Heart right ventricle (tissue), 16 donors: ENCODE results near the gene TMEM63A. TPM values are rescaled to one million over a fixed set of nuclear protein-coding genes. Genes with fewer than 3 reads are reported as not detected.

Source experiments
- ATAC-seq, 8 donors: fragments of 200-7000 bp; cut with Tn5 transposase; one replicate each; pipeline ENCODE4 v1.9.1; 2020; ENCODE audit warnings: mild to moderate bottlenecking in 8 of 8, moderate library complexity in 8 of 8, moderate number of reproducible peaks in 1 of 8
- DNase-seq, 2 donors: peaks; one replicate each; pipeline ENCODE4 v3.0.0-alpha.2; 2020
- H3K27ac ChIP-seq, 10 donors: fragments of 200-600 bp; sonication (generic) in 2 of 10; one replicate each; pipeline versions ENCODE4 v1.5.0 to v1.8.0; 2020 to 2022; ENCODE audit warnings: mild to moderate bottlenecking in 3 of 10
- H3K27me3 ChIP-seq, 7 donors: fragments of 200-600 bp; one replicate each; pipeline ENCODE4 v1.8.0; 2021 to 2022; ENCODE audit warnings: mild to moderate bottlenecking in 2 of 7
- H3K36me3 ChIP-seq, 9 donors: fragments of 200-600 bp; sonication (generic) in 1 of 9; one replicate each; pipeline versions ENCODE4 v1.5.0 to v1.8.0; 2020 to 2022; ENCODE audit warnings: mild to moderate bottlenecking in 2 of 9
- H3K4me1 ChIP-seq, 9 donors: fragments of 200-600 bp; sonication (generic) in 1 of 9; one replicate each; pipeline versions ENCODE4 v1.5.0 to v1.8.0; 2020 to 2022; ENCODE audit warnings: mild to moderate bottlenecking in 4 of 9
- H3K4me3 ChIP-seq, 10 donors: fragments of 200-600 bp; sonication (generic) in 2 of 10; one replicate each; pipeline versions ENCODE4 v1.5.0 to v1.8.0; 2020 to 2022; ENCODE audit warnings: mild to moderate bottlenecking in 7 of 10, moderate library complexity in 2 of 10
- H3K9me3 ChIP-seq, 11 donors: fragments of 200-600 bp in 10 of 11; sonication (generic) in 2 of 11; one replicate each; pipeline versions ENCODE4 v1.5.0 to v1.8.0; 2013 to 2022; ENCODE audit warnings: mild to moderate bottlenecking in 2 of 11, control low read depth in 1 of 11, moderate library complexity in 1 of 11
- CTCF ChIP-seq, 9 donors: fragments of 200-600 bp; sonication (generic) in 2 of 9; IDR thresholded peaks; one replicate each; pipeline versions ENCODE4 v1.5.0 to v1.8.0; 2021 to 2022; ENCODE audit warnings: antibody characterized with exemption in 9 of 9, mild to moderate bottlenecking in 5 of 9, moderate library complexity in 1 of 9
- WGBS, 2 donors: extraction: QIAGEN DNeasy Blood & Tissue Kit; methylation state at CpG; one replicate each; pipeline ENCODE4 v1.1.7; 2013; ENCODE audit warnings: inconsistent platforms in 1 of 2; 5-methylcytosine and 5-hydroxymethylcytosine counted together
- intact Hi-C, 10 donors: fragments of 100-400 bp; cut with DNase I; formaldehyde crosslinking; loops; one replicate each; pipeline versions ENCODE4 v1.11.1 to v1.14.2; 2022
- polyA plus RNA-seq, 2 donors: library from polyadenylated mRNA; stranded (reverse); fragments of 200-250 nt; gene quantifications; one replicate each; pipeline ENCODE4 v1.2.3, GENCODE V29; 2013
- total RNA-seq, 10 donors: library from RNA; stranded (reverse); fragmentation: NEBNext Ultra II Directional in 3 of 10; extraction: Animal tissue kit (Norgen Biotek cat#: 25700) in 3 of 10; gene quantifications; one replicate each; pipeline versions ENCODE4 v1.2.1 to v1.2.4, GENCODE V29; 2021 to 2023
- donor health status: Arrhythmogenic right ventricular cardiomyopathy.
- donor health status: ischemic (EF 13 %, LVEDD 7.1; RV severe dilation, severe dysfunction).
- donor health status: healthy with polysubstance abuse.
- donor health status: DM: no; HTN: yes; CAD: no.
- donor health status: DM: no; HTN: no; CAD: no.
- donor health status: ischemic (EF 25% LVEDD 6.9; RV normal size, moderate dysfunction).
- donor health status: ischemic (EF 25% LVEDD 5.7; RV mildly dilated, moderate dysfunction).
- donor health status: healthy.
- donor health status: DM: yes; HTN: yes; CAD: no.
- donor health status: Ischemic cardiomyopathy.
- donor health status: ischemic (EF 35%, LVEDD 5.7; RV mildly dilated, moderate dysfunction).
- donor health status: nonischemic (EF 11% LVEDD 7.7; RV severe dilation, severe dysfunction).
- donor health status: DM: yes; HTN: yes; CAD: no.
- donor health status: PGD.
- donor health status: ischemic (EF 29% LVEDD 5.4; RV normal size, mild dysfunction).
- donor health status: nonischemic (EF 23%, LVEDD 6.1; RV moderate dilation, normal function).

The TMEM63A gene
- total and polyA plus RNA-seq, 12 donors: 10.4 to 69.1 (median 24.7) TPM

GRCh38 chr1:225822655-225823403, 59.4 kb downstream of the TMEM63A start:
- Histone ChIP-seq H3K27ac (peak overlapping the region in 1 of 10 donors; percentile 1), H3K9me3 (no peaks in the 10 kb centered on the region), H3K27me3 (no peaks in the 10 kb centered on the region), H3K36me3 (peaks cover 0 to 24% (median 0%) of the 10 kb centered on the region in 9 donors), H3K4me1 (peaks cover 16 to 73% (median 63%) of the 10 kb centered on the region in 9 donors), H3K4me3 (no peak overlapping the region)
- 79 to 82% methylated on average over 12 of the region's 12 CpGs for WGBS, 2 donors
- DNase-seq (no peak), ATAC-seq (no peak)
- no peak for TF ChIP-seq CTCF (IDR thresholded peaks at IDR 0.05)
- intact Hi-C loops: no loop called here

GRCh38 chr1:225820522-225821120, 61.6 kb downstream of the TMEM63A start:
- Histone ChIP-seq H3K27me3 (no peaks in the 10 kb centered on the region), H3K27ac (peak overlapping the region in 5 of 10 donors; percentile 0 to 75 (median 50)), H3K9me3 (no peaks in the 10 kb centered on the region), H3K4me3 (no peak overlapping the region), H3K4me1 (peaks cover 28 to 78% (median 70%) of the 10 kb centered on the region in 9 donors), H3K36me3 (peaks cover 0 to 24% (median 0%) of the 10 kb centered on the region in 9 donors)
- DNase-seq (no peak), ATAC-seq (no peak)
- intact Hi-C loops: no loop called here
- no peak for TF ChIP-seq CTCF (IDR thresholded peaks at IDR 0.05)
- 93 to 95% methylated on average over 5 of the region's 5 CpGs for WGBS, 2 donors

GRCh38 chr1:225819346-225820192, 62.6 kb downstream of the TMEM63A start:
- no peak for TF ChIP-seq CTCF (IDR thresholded peaks at IDR 0.05)
- ATAC-seq (no peak), DNase-seq (no peak)
- intact Hi-C loops: no loop called here
- WGBS, 2 donors: 67 to 69% methylated on average over 12 of the region's 12 CpGs
- peaks cover 30 to 75% (median 63%) of the 10 kb centered on the region in 9 donors for H3K4me1 ChIP-seq
- peak overlapping the region in 9 of 10 donors; percentile 2 to 75 (median 52) for H3K27ac ChIP-seq
- no peaks in the 10 kb centered on the region for H3K9me3 ChIP-seq
- H3K27me3 ChIP-seq: no peaks in the 10 kb centered on the region
- H3K36me3 ChIP-seq: peaks cover 0 to 24% (median 0%) of the 10 kb centered on the region in 9 donors
- no peak overlapping the region for H3K4me3 ChIP-seq

- 76 to 85% methylated on average over 7 of the region's 7 CpGs for WGBS, 2 donors
- Histone ChIP-seq H3K4me3 (no peak overlapping the region), H3K27ac (peak overlapping the region; percentile 70 to 97 (median 92)), H3K27me3 (no peaks in the 10 kb centered on the region), H3K9me3 (no peaks in the 10 kb centered on the region), H3K4me1 (peaks cover 38 to 80% (median 66%) of the 10 kb centered on the region in 9 donors), H3K36me3 (peaks cover 0 to 24% (median 0%) of the 10 kb centered on the region in 9 donors)
- no peak for ATAC-seq
- intact Hi-C loops: no loop called here
- no peak for TF ChIP-seq CTCF (IDR thresholded peaks at IDR 0.05)
- DNase-seq: no peak
Observed at GRCh38 chr1:225818229-225818628, 64.0 kb downstream of the TMEM63A start.
